ENCODE data around the gene GHR. TPM values are rescaled to one million over a fixed set of nuclear protein-coding genes. Genes with fewer than 3 reads are reported as not detected.

The GHR gene
- total and polyA plus RNA-seq, 8 donors, result 0.73 to 3.9 (median 1.3) TPM

DNA sequence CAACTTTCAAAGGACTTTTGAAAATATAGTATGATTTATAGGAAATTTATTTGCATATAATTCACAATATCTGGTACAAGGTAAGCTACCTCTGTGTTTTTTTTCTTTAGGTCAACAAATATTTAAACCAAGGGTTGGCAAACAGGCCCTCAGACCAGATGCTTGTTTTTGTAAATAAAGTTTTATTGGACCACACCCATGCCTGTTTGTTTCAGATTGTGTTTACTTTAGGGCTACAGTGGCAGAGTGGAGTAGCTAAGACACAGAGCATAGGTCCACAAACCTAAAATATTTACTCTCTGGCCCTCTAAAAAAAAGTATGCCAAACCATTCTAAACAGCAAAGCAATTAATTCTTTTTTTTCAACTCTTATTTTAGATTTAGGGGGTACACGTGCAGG lies 213.7 kb downstream of the GHR start:
- Histone ChIP-seq H3K27me3 (no peaks in the 10 kb centered on the region), H3K27ac (no peak overlapping the region), H3K36me3 (no peaks in the 10 kb centered on the region), H3K4me1 (no peaks in the 10 kb centered on the region), H3K4me3 (no peak overlapping the region), H3K9me3 (no peaks in the 10 kb centered on the region)
- intact Hi-C loops (cut with DNase I), result no loop called here
- TF ChIP-seq, protein P1, sequence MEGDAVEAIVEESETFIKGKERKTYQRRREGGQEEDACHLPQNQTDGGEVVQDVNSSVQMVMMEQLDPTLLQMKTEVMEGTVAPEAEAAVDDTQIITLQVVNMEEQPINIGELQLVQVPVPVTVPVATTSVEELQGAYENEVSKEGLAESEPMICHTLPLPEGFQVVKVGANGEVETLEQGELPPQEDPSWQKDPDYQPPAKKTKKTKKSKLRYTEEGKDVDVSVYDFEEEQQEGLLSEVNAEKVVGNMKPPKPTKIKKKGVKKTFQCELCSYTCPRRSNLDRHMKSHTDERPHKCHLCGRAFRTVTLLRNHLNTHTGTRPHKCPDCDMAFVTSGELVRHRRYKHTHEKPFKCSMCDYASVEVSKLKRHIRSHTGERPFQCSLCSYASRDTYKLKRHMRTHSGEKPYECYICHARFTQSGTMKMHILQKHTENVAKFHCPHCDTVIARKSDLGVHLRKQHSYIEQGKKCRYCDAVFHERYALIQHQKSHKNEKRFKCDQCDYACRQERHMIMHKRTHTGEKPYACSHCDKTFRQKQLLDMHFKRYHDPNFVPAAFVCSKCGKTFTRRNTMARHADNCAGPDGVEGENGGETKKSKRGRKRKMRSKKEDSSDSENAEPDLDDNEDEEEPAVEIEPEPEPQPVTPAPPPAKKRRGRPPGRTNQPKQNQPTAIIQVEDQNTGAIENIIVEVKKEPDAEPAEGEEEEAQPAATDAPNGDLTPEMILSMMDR (IDR thresholded peaks at IDR 0.05), result no peak
- DNase-seq, result no peak
- no peak for FAIRE-seq
- 76 to 81% methylated on average over 1 of the region's 1 CpG for WGBS, 2 donors
- no peak for ATAC-seq

DNA sequence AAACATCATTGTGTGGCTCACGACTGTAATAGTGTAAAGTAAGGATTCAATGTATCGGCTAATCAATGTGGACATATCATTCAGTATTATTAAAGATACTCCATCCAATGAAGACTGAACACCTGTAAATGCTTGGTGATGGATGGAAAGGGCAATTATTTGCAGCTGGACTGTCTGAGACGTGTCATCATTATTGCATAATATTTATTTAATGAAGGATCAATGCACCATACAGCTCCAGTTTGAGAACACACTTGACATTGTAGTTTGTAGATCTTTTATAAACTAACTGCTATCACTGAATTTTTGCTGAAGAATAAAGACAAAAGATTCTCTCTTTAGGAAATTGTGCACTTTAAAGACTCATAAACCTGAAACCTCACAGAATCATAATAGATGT lies 215.7 kb downstream of the GHR start:
- no peak for DNase-seq
- no peak overlapping the region for H3K4me3 ChIP-seq
- FAIRE-seq, result no peak
- H3K9me3 ChIP-seq, result no peaks in the 10 kb centered on the region
- H3K36me3 ChIP-seq, result no peaks in the 10 kb centered on the region
- 70 to 75% methylated on average over 3 of the region's 3 CpGs for WGBS, 2 donors
- no peak for ATAC-seq
- no peaks in the 10 kb centered on the region for H3K4me1 ChIP-seq
- H3K27me3 ChIP-seq, result no peaks in the 10 kb centered on the region
- intact Hi-C loops (cut with DNase I), result no loop called here
- TF ChIP-seq, protein P1 (IDR thresholded peaks at IDR 0.05), result no peak
- H3K27ac ChIP-seq, result no peak overlapping the region

DNA sequence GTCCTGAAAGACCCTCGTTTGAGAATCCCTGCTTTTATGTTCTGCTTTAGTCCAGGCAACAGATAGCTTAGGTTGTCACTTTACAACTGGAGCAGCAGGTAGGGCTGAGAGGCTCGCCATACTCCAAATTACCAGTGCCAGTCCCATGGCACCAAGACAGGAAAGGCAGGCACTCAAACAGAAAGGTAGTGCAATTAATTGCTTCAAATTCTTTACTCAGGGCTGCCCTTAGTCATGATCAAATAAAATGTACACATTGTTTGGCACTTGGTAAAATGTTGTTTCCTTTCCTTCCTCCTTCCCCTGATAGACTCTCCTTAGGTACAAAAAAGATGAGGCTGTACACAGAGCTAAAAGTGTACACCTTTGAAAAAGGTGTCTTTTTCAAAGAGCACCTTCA lies 217.6 kb downstream of the GHR start:
- DNase-seq, result no peak
- no peaks in the 10 kb centered on the region for H3K9me3 ChIP-seq
- no peaks in the 10 kb centered on the region for H3K4me1 ChIP-seq
- FAIRE-seq, result no peak
- H3K36me3 ChIP-seq, result no peaks in the 10 kb centered on the region
- intact Hi-C loops (cut with DNase I), result no loop called here
- no peaks in the 10 kb centered on the region for H3K27me3 ChIP-seq
- H3K27ac ChIP-seq, result no peak overlapping the region
- WGBS, 2 donors, result 81 to 84% methylated on average over 2 of the region's 2 CpGs
- TF ChIP-seq, protein P1 (IDR thresholded peaks at IDR 0.05), result no peak
- no peak for ATAC-seq
- H3K4me3 ChIP-seq, result no peak overlapping the region

DNA sequence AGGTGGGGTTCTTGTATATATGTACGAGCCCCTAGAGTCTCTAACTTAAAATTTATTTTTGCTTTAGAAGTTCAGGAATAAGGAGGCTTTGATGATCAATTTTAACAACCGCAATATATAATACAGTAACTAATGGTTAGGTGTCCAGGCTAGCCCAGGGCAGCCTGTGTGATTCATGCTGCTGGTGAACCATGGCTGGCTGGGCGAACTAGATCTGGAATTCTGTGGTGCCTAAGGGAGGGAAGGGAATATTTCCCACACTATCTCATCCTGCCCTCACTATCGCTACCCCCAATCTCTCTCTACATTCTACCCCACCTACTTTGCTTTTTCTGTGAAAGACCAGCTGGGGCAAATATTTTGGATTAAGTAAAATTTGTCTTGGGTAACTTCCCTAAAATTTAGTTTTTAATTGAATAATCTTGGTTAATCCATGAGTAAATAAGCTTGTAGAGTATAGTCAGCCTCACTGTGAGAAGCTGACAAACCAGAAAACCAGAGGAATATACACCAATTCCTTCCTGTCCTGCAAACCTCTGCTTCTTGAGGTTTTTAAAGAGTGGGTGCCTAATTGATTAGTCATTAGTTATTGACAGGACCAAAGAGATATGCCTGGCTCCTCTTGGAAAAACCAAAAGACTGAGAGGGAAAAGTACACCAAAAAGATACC lies 218.2 kb downstream of the GHR start:
- H3K4me3 ChIP-seq, result no peak overlapping the region
- no peak for ATAC-seq
- no peaks in the 10 kb centered on the region for H3K9me3 ChIP-seq
- TF ChIP-seq, protein P1 (IDR thresholded peaks at IDR 0.05), result no peak
- H3K4me1 ChIP-seq, result no peaks in the 10 kb centered on the region
- no peak overlapping the region for H3K27ac ChIP-seq
- H3K36me3 ChIP-seq, result no peaks in the 10 kb centered on the region
- H3K27me3 ChIP-seq, result no peaks in the 10 kb centered on the region
- intact Hi-C loops (cut with DNase I), result no loop called here
- no peak for FAIRE-seq
- WGBS, 2 donors, result 84 to 90% methylated on average over 4 of the region's 4 CpGs
- DNase-seq, result no peak

DNA sequence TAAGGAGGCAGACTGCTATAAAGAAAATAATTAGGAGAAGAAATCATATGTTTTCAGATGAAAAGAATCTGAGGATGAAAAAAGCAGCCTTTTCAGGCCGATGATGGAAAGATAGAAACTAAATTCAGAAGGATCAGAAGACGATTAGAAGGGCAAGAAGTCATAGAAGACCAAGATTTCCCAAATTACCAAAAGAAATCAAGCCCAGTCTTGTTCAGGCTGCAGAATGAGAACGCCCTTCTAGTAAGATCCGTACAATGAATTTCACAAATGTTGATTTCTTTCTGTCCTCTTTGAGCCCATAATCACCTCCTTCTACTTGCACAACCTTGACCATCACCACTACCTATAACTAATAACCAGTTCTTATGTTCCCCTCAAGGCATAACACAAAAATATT lies 218.8 kb downstream of the GHR start:
- no peaks in the 10 kb centered on the region for H3K9me3 ChIP-seq
- ATAC-seq (no peak), DNase-seq (no peak), FAIRE-seq (no peak)
- intact Hi-C loops (cut with DNase I), result no loop called here
- H3K4me3 ChIP-seq, result no peak overlapping the region
- no peaks in the 10 kb centered on the region for H3K36me3 ChIP-seq
- no peaks in the 10 kb centered on the region for H3K4me1 ChIP-seq
- 72 to 82% methylated on average over 4 of the region's 4 CpGs for whole genome bisulfite sequencing, 2 donors
- H3K27ac ChIP-seq, result no peak overlapping the region
- no peaks in the 10 kb centered on the region for H3K27me3 ChIP-seq
- TF ChIP-seq, protein P1 (IDR thresholded peaks at IDR 0.05), result no peak

All from pancreas (tissue), 10 donors.